OCI-LY1 (cell line): ENCODE measurements around the gene LINGO4.

Experiments used
- H2AFZ ChIP-seq: fragments of 200-600 bp; sonication (generic), shearing (Covaris generic); 2 replicates; pipeline ENCODE4 v1.6.0; 2014; ENCODE audit warnings: antibody characterized with exemption, mild to moderate bottlenecking, low read length
- H3F3A ChIP-seq: fragments of 200-600 bp; sonication (generic), shearing (Covaris generic); 2 replicates; pipeline ENCODE4 v1.6.0; 2014; ENCODE audit warnings: mild to moderate bottlenecking, antibody characterized with exemption, low read length, moderate library complexity; ENCODE audit not compliant: insufficient read depth
- H3K27ac ChIP-seq: fragments of 200-600 bp; sonication (generic); 2 replicates; pipeline ENCODE4 v1.5.1; 2014; ENCODE audit warnings: low read length, mixed run types, mild to moderate bottlenecking, low read depth; ENCODE audit not compliant: poor library complexity, severe bottlenecking
- H3K27me3 ChIP-seq: fragments of 200-600 bp; sonication (generic); 2 replicates; pipeline ENCODE4 v1.6.0; 2014; ENCODE audit warnings: antibody characterized with exemption, mild to moderate bottlenecking, low read length, moderate library complexity; ENCODE audit not compliant: insufficient read depth
- H3K36me3 ChIP-seq: fragments of 200-600 bp; sonication (generic); 2 replicates; pipeline ENCODE4 v1.6.1; 2014; ENCODE audit warnings: mild to moderate bottlenecking, antibody characterized with exemption, low read length, moderate library complexity, mixed read lengths; ENCODE audit not compliant: insufficient read depth
- H3K4me1 ChIP-seq: fragments of 200-600 bp; sonication (generic); 2 replicates; pipeline ENCODE4 v1.5.1; 2014; ENCODE audit warnings: mild to moderate bottlenecking, low read length, moderate library complexity; ENCODE audit not compliant: insufficient read depth, severe bottlenecking
- H3K4me2 ChIP-seq: fragments of 200-600 bp; sonication (generic), shearing (Covaris generic); 2 replicates; pipeline ENCODE4 v1.6.1; 2014; ENCODE audit warnings: low read length
- H3K4me3 ChIP-seq: fragments of 200-600 bp; sonication (generic); 2 replicates; pipeline ENCODE4 v1.5.1; 2014; ENCODE audit warnings: low read length, low read depth, mild to moderate bottlenecking, mixed read lengths; ENCODE audit not compliant: poor library complexity, severe bottlenecking
- H3K79me2 ChIP-seq: fragments of 200-600 bp; shearing (Covaris generic); 2 replicates; pipeline ENCODE4 v1.6.1; 2016; ENCODE audit warnings: mixed run types, low read length, mixed read lengths; ENCODE audit not compliant: insufficient read depth
- H3K9ac ChIP-seq: fragments of 200-600 bp; sonication (generic), shearing (Covaris generic); 2 replicates; pipeline ENCODE4 v1.6.1; 2014; ENCODE audit warnings: mild to moderate bottlenecking, low read length, mixed read lengths
- H3K9me2 ChIP-seq: fragments of 200-600 bp; sonication (generic), shearing (Covaris generic); 2 replicates; pipeline ENCODE4 v1.6.1; 2014; ENCODE audit warnings: low read depth, mild to moderate bottlenecking, low read length, mixed read lengths
- H3K9me3 ChIP-seq: fragments of 200-600 bp; shearing (Covaris generic); 2 replicates; pipeline ENCODE4 v1.6.1; 2014; ENCODE audit warnings: low read length, mixed read lengths
- H4K20me1 ChIP-seq: fragments of 200-600 bp; sonication (generic), shearing (Covaris generic); 2 replicates; pipeline ENCODE4 v1.6.0; 2016; ENCODE audit warnings: mild to moderate bottlenecking, low read length; ENCODE audit not compliant: insufficient read depth
- CTCF ChIP-seq: fragments of 200-600 bp; sonication (generic), shearing (Covaris generic); IDR thresholded peaks from 2 replicates; pipeline ENCODE4 v1.5.1; 2017; ENCODE audit warnings: mild to moderate bottlenecking, antibody characterized with exemption, low read length, moderate library complexity, mixed read lengths
- EZH2 ChIP-seq: fragments of 200-600 bp; sonication (generic), shearing (Covaris generic); IDR thresholded peaks from 2 replicates; pipeline ENCODE4 v1.8.0; 2017; ENCODE audit warnings: borderline replicate concordance, mixed run types, mild to moderate bottlenecking, antibody characterized with exemption, low read length, moderate library complexity, mixed read lengths

Gene LINGO4

GRCh38 chr1:151759241-151759640 is 46.0 kb downstream of the LINGO4 start:
- peaks cover 15% of the 10 kb centered on the region for H3K4me1 ChIP-seq
- H3K4me3 ChIP-seq = no peak overlapping the region
- no peak overlapping the region for H2AFZ ChIP-seq
- no peaks in the 10 kb centered on the region for H3K9me3 ChIP-seq
- H3K9me2 ChIP-seq = no peaks in the 10 kb centered on the region
- no peak overlapping the region for H3K27ac ChIP-seq
- no peak overlapping the region for H3K4me2 ChIP-seq
- H3K36me3 ChIP-seq = peaks cover 41% of the 10 kb centered on the region
- H4K20me1 ChIP-seq = no peaks in the 10 kb centered on the region
- H3K27me3 ChIP-seq = no peaks in the 10 kb centered on the region
- H3K79me2 ChIP-seq = no peaks in the 10 kb centered on the region
- TF ChIP-seq EZH2 (no peak), CTCF (no peak)
- H3K9ac ChIP-seq = no peak overlapping the region
- H3F3A ChIP-seq = no peaks in the 10 kb centered on the region

- H3K9me3 ChIP-seq = no peaks in the 10 kb centered on the region
- TF ChIP-seq EZH2 = no peak
- TF ChIP-seq CTCF = no peak
- H3K4me2 ChIP-seq = no peak overlapping the region
Measured at GRCh38 chr1:151756291-151756690, 48.9 kb downstream of the LINGO4 start.

More at GRCh38 chr1:151756291-151756690, 48.9 kb downstream of the LINGO4 start:
- H3K9me2 ChIP-seq = no peaks in the 10 kb centered on the region
- no peak overlapping the region for H2AFZ ChIP-seq
- no peak overlapping the region for H3K9ac ChIP-seq
- H3K27me3 ChIP-seq = no peaks in the 10 kb centered on the region
- no peak overlapping the region for H3K4me3 ChIP-seq
- H3F3A ChIP-seq = no peaks in the 10 kb centered on the region
- H4K20me1 ChIP-seq = no peaks in the 10 kb centered on the region
- no peaks in the 10 kb centered on the region for H3K79me2 ChIP-seq
- H3K4me1 ChIP-seq = no peaks in the 10 kb centered on the region
- no peak overlapping the region for H3K27ac ChIP-seq
- H3K36me3 ChIP-seq = peaks cover 30% of the 10 kb centered on the region
